HPDE6-E6E7 (cell line): ENCODE results near the gene PIK3R6.

Experiments used
- DNase-seq: peaks from one replicate; pipeline ENCODE4 v3.0.0; 2011; ENCODE audit warnings: missing footprints; ENCODE audit errors: extremely low spot score

PIK3R6 gene

GRCh38 chr17:8753136-8753975 lies 114.1 kb downstream of the PIK3R6 start:
- DNase-seq, result no peak
